Lower leg skin (tissue), 3 donors: ENCODE data around the gene MAP1B.

Source experiments
- POLR2A ChIP-seq, 2 donors: fragments of 450-650 bp; IDR thresholded peaks; one replicate each; pipeline ENCODE4 v1.6.1; 2016 to 2017; ENCODE audit warnings: antibody characterized with exemption in 2 of 2, mild to moderate bottlenecking in 1 of 2, moderate library complexity in 1 of 2
- TF ChIP-seq, protein P1 (sequence below), 3 donors: fragments of 450-650 bp; IDR thresholded peaks; one replicate each; pipeline ENCODE4 v1.5.1; 2016; ENCODE audit warnings: antibody characterized with exemption in 3 of 3, mild to moderate bottlenecking in 3 of 3, moderate library complexity in 2 of 3

DNA sequence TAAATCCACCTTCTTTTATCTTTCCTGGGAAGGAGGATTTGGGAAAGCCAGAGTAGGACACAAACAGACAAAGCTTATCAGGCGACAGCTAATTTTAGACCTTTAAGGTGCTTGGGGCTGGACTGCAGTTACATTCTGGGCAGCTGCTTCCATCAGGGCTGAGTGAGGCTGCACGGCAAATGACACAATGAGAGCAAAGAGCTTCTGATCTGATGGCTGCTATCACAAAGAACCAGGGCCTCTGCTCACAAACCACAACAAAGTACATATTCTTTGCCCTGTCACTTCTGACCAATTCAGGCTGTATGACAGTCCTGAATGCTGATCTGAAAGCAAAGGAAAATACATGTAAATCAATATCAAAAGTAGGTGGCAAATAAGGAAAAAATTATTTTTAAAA, 119.7 kb downstream of the MAP1B start:
- TF ChIP-seq, protein P1, sequence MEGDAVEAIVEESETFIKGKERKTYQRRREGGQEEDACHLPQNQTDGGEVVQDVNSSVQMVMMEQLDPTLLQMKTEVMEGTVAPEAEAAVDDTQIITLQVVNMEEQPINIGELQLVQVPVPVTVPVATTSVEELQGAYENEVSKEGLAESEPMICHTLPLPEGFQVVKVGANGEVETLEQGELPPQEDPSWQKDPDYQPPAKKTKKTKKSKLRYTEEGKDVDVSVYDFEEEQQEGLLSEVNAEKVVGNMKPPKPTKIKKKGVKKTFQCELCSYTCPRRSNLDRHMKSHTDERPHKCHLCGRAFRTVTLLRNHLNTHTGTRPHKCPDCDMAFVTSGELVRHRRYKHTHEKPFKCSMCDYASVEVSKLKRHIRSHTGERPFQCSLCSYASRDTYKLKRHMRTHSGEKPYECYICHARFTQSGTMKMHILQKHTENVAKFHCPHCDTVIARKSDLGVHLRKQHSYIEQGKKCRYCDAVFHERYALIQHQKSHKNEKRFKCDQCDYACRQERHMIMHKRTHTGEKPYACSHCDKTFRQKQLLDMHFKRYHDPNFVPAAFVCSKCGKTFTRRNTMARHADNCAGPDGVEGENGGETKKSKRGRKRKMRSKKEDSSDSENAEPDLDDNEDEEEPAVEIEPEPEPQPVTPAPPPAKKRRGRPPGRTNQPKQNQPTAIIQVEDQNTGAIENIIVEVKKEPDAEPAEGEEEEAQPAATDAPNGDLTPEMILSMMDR (IDR thresholded peaks at IDR 0.05), result no peak
- no peak for TF ChIP-seq POLR2A (IDR thresholded peaks at IDR 0.05)
